Psoas muscle (tissue), 8 donors: Measurements from ENCODE around the gene DISC1. TPM values are rescaled to one million over a fixed set of nuclear protein-coding genes. Genes with fewer than 3 reads are reported as not detected.
"Not testable (repeated sequence)": the region's sequence is repeated elsewhere in the genome, so short reads cannot be mapped to it uniquely, and the experiment has no call there.

Experiments
- ATAC-seq, 4 donors: fragments of 200-7000 bp; cut with Tn5 transposase; one replicate each; pipeline ENCODE4 v1.9.1; 2020; ENCODE audit warnings: moderate library complexity in 3 of 4, mild to moderate bottlenecking in 2 of 4
- DNase-seq, 2 donors: peaks; one replicate each; pipeline ENCODE4 v3.0.0-alpha.2; 2020
- H3K27ac ChIP-seq: fragments of 200-600 bp; one replicate; pipeline ENCODE4 v1.8.0; 2022
- H3K27me3 ChIP-seq, 3 donors: fragments of 200-600 bp in 1 of 3; one replicate each; pipeline versions ENCODE4 v1.6.1 to v1.8.0; 2013 to 2022; ENCODE audit warnings: low read length in 2 of 3, mild to moderate bottlenecking in 2 of 3, moderate library complexity in 1 of 3; ENCODE audit not compliant: insufficient read depth in 3 of 3
- H3K36me3 ChIP-seq, 2 donors: fragments of 200-600 bp in 1 of 2; one replicate each; pipeline versions ENCODE4 v1.6.1 to v1.8.0; 2013 to 2022; ENCODE audit warnings: low read depth in 1 of 2, mild to moderate bottlenecking in 1 of 2, moderate library complexity in 1 of 2; ENCODE audit not compliant: insufficient read depth in 1 of 2
- H3K4me1 ChIP-seq: fragments of 200-600 bp; one replicate; pipeline ENCODE4 v1.8.0; 2022
- H3K4me3 ChIP-seq: fragments of 200-600 bp; one replicate; pipeline ENCODE4 v1.8.0; 2022; ENCODE audit warnings: mild to moderate bottlenecking
- H3K9me3 ChIP-seq: fragments of 200-600 bp; one replicate; pipeline ENCODE4 v1.8.0; 2022
- CTCF ChIP-seq: fragments of 200-600 bp; IDR thresholded peaks from one replicate; pipeline ENCODE4 v1.8.0; 2022; ENCODE audit warnings: antibody characterized with exemption
- WGBS, 3 donors: extraction: QIAGEN DNeasy Blood & Tissue Kit; methylation state at CpG; one replicate each; pipeline versions ENCODE4 v1.1.6 to v1.1.7; 2013; 5-methylcytosine and 5-hydroxymethylcytosine counted together
- intact Hi-C, 2 donors: fragments of 100-400 bp; cut with DNase I; formaldehyde crosslinking; loops; one replicate each; pipeline versions ENCODE4 v1.11.0 to v1.14.2; 2022
- polyA plus RNA-seq, 3 donors: library from polyadenylated mRNA; stranded (reverse); fragments of 200-250 nt; gene quantifications; one replicate each; pipeline ENCODE4 v1.2.3, GENCODE V29; 2013
- total RNA-seq, 4 donors: library from RNA; stranded (reverse); fragmentation: NEBNext Ultra II Directional in 2 of 4; extraction: Animal tissue kit (Norgen Biotek cat#: 25700) in 2 of 4; gene quantifications; one replicate each; pipeline versions ENCODE4 v1.2.1 to v1.2.4, GENCODE V29; 2021 to 2023
- donor health status: healthy with polysubstance abuse.
- donor health status: DM: no; HTN: no; CAD: no; lungs with moderate emphysema.
- donor health status: Bipolar disorder and iron deficiency.
- donor health status: healthy.
- donor health status: DM: yes; HTN: yes; CAD: no.
- donor health status: DM: no; HTN: no; CAD: no.
- donor health status: DM: no; HTN: no; CAD: no.
- donor health status: DM: yes; HTN: yes; CAD: no.

Gene DISC1
- total and polyA plus RNA-seq, 7 donors, result 0.35 to 2.8 (median 1.6) TPM

- 33 to 49% (median 39%) methylated on average over 1 of the region's 1 CpG for WGBS, 3 donors
- ATAC-seq (no peak), DNase-seq (no peak)
- Histone ChIP-seq H3K9me3 (peaks cover 23% of the 10 kb centered on the region), H3K27me3 (no peaks in the 10 kb centered on the region), H3K36me3 (no peaks in the 10 kb centered on the region), H3K27ac (no peak overlapping the region), H3K4me1 (no peaks in the 10 kb centered on the region), H3K4me3 (no peak overlapping the region)
- intact Hi-C loops, result no loop called here
- TF ChIP-seq CTCF, result no peak
Observed at GRCh38 chr1:231666937-231667608, 40.5 kb downstream of the DISC1 start.

- DNase-seq (no peak), ATAC-seq (no peak)
- Histone ChIP-seq H3K27me3 (no peaks in the 10 kb centered on the region), H3K36me3 (no peaks in the 10 kb centered on the region), H3K4me1 (no peaks in the 10 kb centered on the region), H3K9me3 (peaks cover 20% of the 10 kb centered on the region), H3K4me3 (no peak overlapping the region), H3K27ac (no peak overlapping the region)
- WGBS, 3 donors, result 96 to 98% (median 97%) methylated on average over 3 of the region's 3 CpGs
- intact Hi-C loops, result no loop called here
- no peak for TF ChIP-seq CTCF
Observed at GRCh38 chr1:231667896-231668506, 41.4 kb downstream of the DISC1 start.

- TF ChIP-seq CTCF, result no peak
- Histone ChIP-seq H3K4me1 (no peaks in the 10 kb centered on the region), H3K9me3 (peaks cover 16% of the 10 kb centered on the region), H3K4me3 (no peak overlapping the region), H3K27ac (no peak overlapping the region), H3K27me3 (no peaks in the 10 kb centered on the region), H3K36me3 (no peaks in the 10 kb centered on the region)
- ATAC-seq (no peak), DNase-seq (no peak)
- intact Hi-C loops, result no loop called here
Observed at GRCh38 chr1:231668826-231669225, 42.2 kb downstream of the DISC1 start.

GRCh38 chr1:231669864-231670621 lies 43.5 kb downstream of the DISC1 start:
- H3K4me1 ChIP-seq, H3K4me3 ChIP-seq, H3K27me3 ChIP-seq, H3K27ac ChIP-seq, H3K36me3 ChIP-seq, ATAC-seq, intact Hi-C loops, DNase-seq: not testable (repeated sequence)
- H3K9me3 ChIP-seq, result peaks cover 16% of the 10 kb centered on the region
- WGBS, 3 donors, result 75 to 91% (median 89%) methylated on average over 4 of the region's 4 CpGs

- Histone ChIP-seq H3K4me1 (no peaks in the 10 kb centered on the region), H3K4me3 (no peak overlapping the region), H3K27ac (no peak overlapping the region), H3K27me3 (no peaks in the 10 kb centered on the region), H3K9me3 (peaks cover 16% of the 10 kb centered on the region), H3K36me3 (no peaks in the 10 kb centered on the region)
- intact Hi-C loops, result no loop called here
- no peak for ATAC-seq
- DNase-seq, result no peak
- TF ChIP-seq CTCF, result no peak
- WGBS, 3 donors, result 94 to 100% (median 96%) methylated on average over 1 of the region's 1 CpG
Observed at GRCh38 chr1:231670755-231671154, 44.2 kb downstream of the DISC1 start.
